ENCODE measurements around the gene COPS3. TPM values are rescaled to one million over a fixed set of nuclear protein-coding genes. Genes with fewer than 3 reads are reported as not detected.

Gene COPS3
- total RNA-seq, 2 experiments from 2014 or later = 103 to 104 TPM

DNA sequence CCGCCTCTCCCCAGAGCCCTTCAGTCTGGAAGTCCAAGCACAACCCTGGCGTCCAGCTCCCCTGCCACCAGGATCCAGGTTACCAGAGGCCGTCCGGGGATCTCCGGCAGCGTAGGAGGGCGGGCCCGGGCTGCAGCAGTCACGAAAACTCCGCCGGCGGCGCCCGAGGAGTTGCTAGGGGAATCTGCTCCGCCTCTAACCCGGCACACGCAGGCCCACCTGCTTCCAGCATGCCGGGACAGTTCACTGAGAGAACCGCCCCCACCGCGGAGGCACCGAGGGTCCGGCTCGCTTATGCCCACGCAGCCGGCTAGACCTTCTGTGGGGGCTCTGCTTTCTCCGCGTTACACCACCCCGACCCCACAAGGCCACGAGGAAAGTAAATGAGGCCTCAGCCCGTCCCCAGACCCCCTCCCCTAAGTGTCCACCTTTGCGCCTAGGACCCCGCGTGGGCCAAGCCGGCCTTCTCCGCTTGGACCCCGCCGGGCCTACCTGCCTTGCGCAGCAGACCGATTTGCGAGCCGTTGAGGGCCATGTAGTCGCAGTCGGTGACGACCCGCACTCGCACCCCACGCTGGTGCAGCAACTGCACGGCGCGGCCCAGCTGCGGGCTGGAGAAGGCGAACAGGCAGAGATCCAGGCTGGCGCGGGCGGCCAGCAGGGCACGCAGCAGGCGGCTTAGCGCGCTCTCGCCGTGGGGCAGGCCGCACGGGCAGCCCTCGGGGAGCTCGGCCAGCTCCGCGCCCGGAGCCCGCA, 75.5 kb downstream of the COPS3 start:
- DNase-seq = peak; percentile 82
- Mint-ChIP-seq H3K4me1 (ENCODE audit: low read depth) (peaks cover 27% of the 10 kb centered on the region), H3K36me3 (ENCODE audit: low read depth) (peaks cover 16% of the 10 kb centered on the region), H3K27me3 (ENCODE audit: low read depth) (no peaks in the 10 kb centered on the region), H3K9me3 (no peaks in the 10 kb centered on the region), H3K4me3 (peak overlapping the region; percentile 94), H3K27ac (peak overlapping the region; percentile 90)
- intact Hi-C loops (cut with micrococcal nuclease) = loop anchor here (1.0 to 2.0 kb wide), 5 partner anchors 26 to 75 kb away; partner anchors contain the start of genes COPS3 and FLCN
- CTCF ChIA-PET = interaction anchor here (1.6 kb wide), 1 partner anchor 28 kb away, joined by 4 read pairs; no protein-coding TSS in a partner anchor

- peak overlapping the region; percentile 94 for H3K4me3 Mint-ChIP-seq
- CTCF ChIA-PET = interaction anchor here (0.6 to 1.6 kb wide), 4 partner anchors 8 to 27 kb away, joined by 3 to 4 read pairs (median 4); no protein-coding TSS in a partner anchor
- peak overlapping the region; percentile 90 for H3K27ac Mint-ChIP-seq
- H3K4me1 Mint-ChIP-seq (ENCODE audit: low read depth) = peaks cover 27% of the 10 kb centered on the region
- peaks cover 16% of the 10 kb centered on the region for H3K36me3 Mint-ChIP-seq (ENCODE audit: low read depth)
- DNase-seq = no peak
- H3K9me3 Mint-ChIP-seq = no peaks in the 10 kb centered on the region
- intact Hi-C loops (cut with micrococcal nuclease) = loop anchor here (1.0 to 2.0 kb wide), 4 partner anchors 25 to 76 kb away; partner anchors contain the start of gene COPS3
- H3K27me3 Mint-ChIP-seq (ENCODE audit: low read depth) = no peaks in the 10 kb centered on the region
These were observed 76.3 kb downstream of the COPS3 start for GRCh38 chr17:17204635-17205231.

- no peaks in the 10 kb centered on the region for H3K27me3 Mint-ChIP-seq (ENCODE audit: low read depth)
- peaks cover 27% of the 10 kb centered on the region for H3K4me1 Mint-ChIP-seq (ENCODE audit: low read depth)
- no peaks in the 10 kb centered on the region for H3K9me3 Mint-ChIP-seq
- peak overlapping the region; percentile 94 for H3K4me3 Mint-ChIP-seq
- DNase-seq = no peak
- intact Hi-C loops (cut with micrococcal nuclease) = loop anchor here (2.0 kb wide), 2 partner anchors 49 to 77 kb away; partner anchors contain the start of gene COPS3
- no peak overlapping the region for H3K27ac Mint-ChIP-seq
- H3K36me3 Mint-ChIP-seq (ENCODE audit: low read depth) = peaks cover 16% of the 10 kb centered on the region
- CTCF ChIA-PET = interaction anchor here (0.6 to 0.7 kb wide), 2 partner anchors 8 to 15 kb away, joined by 3 to 4 read pairs; no protein-coding TSS in a partner anchor
These were observed 76.9 kb downstream of the COPS3 start for GRCh38 chr17:17204041-17204591.

DNA sequence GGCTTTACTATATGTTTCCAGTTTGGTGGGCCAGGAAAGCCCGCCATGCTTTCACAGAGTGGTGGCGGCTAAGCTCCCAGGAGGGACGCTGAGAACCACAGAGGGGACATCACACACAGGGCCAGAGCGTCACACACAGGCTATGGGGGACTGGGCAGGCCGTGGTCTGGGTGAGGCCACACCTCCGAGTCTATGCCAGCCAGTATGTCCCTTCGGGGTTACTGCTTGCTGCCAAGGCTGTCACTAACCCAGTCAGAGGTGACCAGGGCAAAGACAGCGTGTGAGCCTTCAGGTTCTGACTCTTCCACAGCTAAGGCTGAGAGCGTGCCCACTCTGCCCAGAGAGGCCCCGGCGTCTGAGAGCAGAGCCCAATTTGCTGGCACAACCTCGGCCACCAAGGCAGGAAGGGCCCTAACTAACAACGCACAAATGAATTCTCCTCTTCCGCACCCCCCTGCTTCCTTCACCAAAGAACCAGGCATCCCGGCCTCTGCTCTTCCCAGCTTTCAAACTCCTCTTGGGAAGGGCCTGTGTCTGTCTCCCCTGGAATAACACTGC, 77.8 kb downstream of the COPS3 start:
- peaks cover 27% of the 10 kb centered on the region for H3K4me1 Mint-ChIP-seq (ENCODE audit: low read depth)
- CTCF ChIA-PET = no interaction called here

DNA sequence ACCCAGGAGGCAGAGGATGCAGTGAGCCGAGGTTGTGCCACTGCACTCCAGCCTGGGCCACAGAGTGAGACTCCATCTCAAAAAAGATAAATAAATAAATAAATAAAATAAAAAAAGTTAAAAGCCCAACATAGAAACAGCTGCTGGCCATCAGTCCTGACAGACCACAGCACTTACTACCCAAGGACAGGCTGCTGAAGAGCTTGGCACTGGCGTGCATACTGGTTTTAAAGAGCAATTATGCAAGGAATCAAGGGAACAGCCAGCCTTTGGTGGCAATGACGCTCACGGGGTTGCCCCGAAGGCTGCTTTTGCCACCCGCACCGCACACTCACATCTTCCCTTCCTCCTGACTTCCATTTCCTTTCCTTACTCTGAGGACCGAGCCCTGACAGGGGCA, 79.1 kb downstream of the COPS3 start:
- H3K4me3 Mint-ChIP-seq = no peak overlapping the region
- CTCF ChIA-PET = no interaction called here
- no peak overlapping the region for H3K27ac Mint-ChIP-seq
- DNase-seq = no peak
- no peaks in the 10 kb centered on the region for H3K9me3 Mint-ChIP-seq
- no peaks in the 10 kb centered on the region for H3K27me3 Mint-ChIP-seq (ENCODE audit: low read depth)
- intact Hi-C loops (cut with micrococcal nuclease) = no loop called here
- H3K4me1 Mint-ChIP-seq (ENCODE audit: low read depth) = peaks cover 29% of the 10 kb centered on the region
- H3K36me3 Mint-ChIP-seq (ENCODE audit: low read depth) = peaks cover 16% of the 10 kb centered on the region

More for the DNA sequence above, 77.8 kb downstream of the COPS3 start:
- intact Hi-C loops (cut with micrococcal nuclease) = no loop called here
- Mint-ChIP-seq H3K27me3 (ENCODE audit: low read depth) (no peaks in the 10 kb centered on the region), H3K4me3 (no peak overlapping the region), H3K36me3 (ENCODE audit: low read depth) (peaks cover 16% of the 10 kb centered on the region), H3K27ac (no peak overlapping the region), H3K9me3 (no peaks in the 10 kb centered on the region)
- DNase-seq = no peak

DNA sequence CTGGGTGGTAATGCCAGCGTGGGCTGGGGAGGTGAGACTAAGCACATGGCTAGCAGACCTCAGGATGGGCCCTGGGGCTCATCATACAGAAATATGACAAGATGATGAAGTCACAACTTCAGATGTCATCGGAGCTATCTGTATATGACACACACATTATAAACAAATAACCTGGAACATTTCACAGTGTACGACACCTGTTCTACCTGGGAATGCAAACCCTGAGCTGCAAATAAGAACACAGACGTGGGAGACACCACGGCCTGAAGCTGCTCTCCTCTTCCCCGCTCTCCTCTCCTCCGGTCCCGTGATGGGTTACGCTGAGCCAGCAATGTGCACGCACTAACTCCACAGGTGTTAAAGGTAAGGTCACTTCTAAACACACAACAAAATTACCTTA, 79.8 kb downstream of the COPS3 start:
- CTCF ChIA-PET = interaction anchor here (0.7 to 1.5 kb wide), 2 partner anchors 35 to 56 kb away, joined by 4 read pairs; no protein-coding TSS in a partner anchor
- Mint-ChIP-seq H3K4me1 (ENCODE audit: low read depth) (peaks cover 24% of the 10 kb centered on the region), H3K36me3 (ENCODE audit: low read depth) (peaks cover 16% of the 10 kb centered on the region), H3K27me3 (ENCODE audit: low read depth) (no peaks in the 10 kb centered on the region), H3K27ac (no peak overlapping the region), H3K4me3 (no peak overlapping the region), H3K9me3 (no peaks in the 10 kb centered on the region)
- DNase-seq = no peak
- intact Hi-C loops (cut with micrococcal nuclease) = no loop called here

GRCh38 chr17:17200831-17201230, 80.2 kb downstream of the COPS3 start:
- no peak for DNase-seq
- Mint-ChIP-seq H3K4me3 (no peak overlapping the region), H3K36me3 (ENCODE audit: low read depth) (peaks cover 16% of the 10 kb centered on the region), H3K27ac (no peak overlapping the region), H3K27me3 (ENCODE audit: low read depth) (no peaks in the 10 kb centered on the region), H3K9me3 (no peaks in the 10 kb centered on the region), H3K4me1 (ENCODE audit: low read depth) (peaks cover 24% of the 10 kb centered on the region)
- CTCF ChIA-PET = interaction anchor here (0.7 to 1.5 kb wide), 2 partner anchors 35 to 56 kb away, joined by 4 read pairs; no protein-coding TSS in a partner anchor
- intact Hi-C loops (cut with micrococcal nuclease) = no loop called here

DNA sequence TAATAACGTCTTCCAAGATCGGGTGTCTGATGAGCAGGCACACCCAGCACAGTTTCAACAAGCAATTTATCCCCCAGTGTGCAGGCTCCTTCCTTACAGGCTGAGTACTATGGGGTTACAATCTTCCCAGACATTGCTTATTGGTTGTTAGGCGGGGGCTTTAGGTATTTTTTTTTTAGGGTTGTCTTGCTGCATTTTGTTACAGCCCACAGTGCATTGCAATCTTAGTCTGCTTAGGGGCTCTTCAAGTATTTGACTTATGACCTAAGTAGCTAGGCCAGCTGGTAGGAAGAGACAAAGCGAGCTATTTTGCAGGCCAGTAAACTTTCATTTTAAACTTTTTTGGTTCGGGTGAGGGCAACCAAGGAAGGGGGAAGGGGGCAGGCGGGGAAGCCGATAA, 80.7 kb downstream of the COPS3 start:
- H3K27ac Mint-ChIP-seq = no peak overlapping the region
- peaks cover 16% of the 10 kb centered on the region for H3K36me3 Mint-ChIP-seq (ENCODE audit: low read depth)
- no peak for DNase-seq
- H3K27me3 Mint-ChIP-seq (ENCODE audit: low read depth) = no peaks in the 10 kb centered on the region
- no peak overlapping the region for H3K4me3 Mint-ChIP-seq
- CTCF ChIA-PET = interaction anchor here (1.5 kb wide), 1 partner anchor 55 kb away, joined by 4 read pairs; no protein-coding TSS in a partner anchor
- no peaks in the 10 kb centered on the region for H3K9me3 Mint-ChIP-seq
- peaks cover 24% of the 10 kb centered on the region for H3K4me1 Mint-ChIP-seq (ENCODE audit: low read depth)
- intact Hi-C loops (cut with micrococcal nuclease) = no loop called here

DNA sequence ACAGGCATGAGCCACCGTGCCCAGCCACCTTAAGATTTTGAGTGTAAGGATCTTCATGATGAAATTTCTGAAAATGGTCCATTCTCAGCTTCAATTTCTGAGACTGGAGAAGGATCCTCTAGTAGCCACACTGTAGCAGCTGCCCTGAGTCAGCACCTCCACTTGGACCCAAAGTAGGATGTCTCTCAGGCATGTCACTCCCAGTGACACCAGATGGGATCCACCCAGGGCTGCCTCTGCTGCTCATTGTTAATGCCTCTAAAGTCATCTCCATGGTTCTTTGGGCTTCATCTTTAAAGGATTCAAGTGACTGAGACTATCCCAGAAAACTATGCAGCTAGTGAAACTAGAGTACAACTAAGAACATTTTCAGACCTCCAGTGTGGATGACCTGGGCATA, 82.8 kb downstream of the COPS3 start:
- no peak for DNase-seq
- CTCF ChIA-PET = interaction anchor here (1.5 kb wide), 1 partner anchor 9 kb away, joined by 10 read pairs; no protein-coding TSS in a partner anchor
- H3K27ac Mint-ChIP-seq = no peak overlapping the region
- H3K36me3 Mint-ChIP-seq (ENCODE audit: low read depth) = peaks cover 6% of the 10 kb centered on the region
- H3K4me1 Mint-ChIP-seq (ENCODE audit: low read depth) = peaks cover 5% of the 10 kb centered on the region
- no peaks in the 10 kb centered on the region for H3K9me3 Mint-ChIP-seq
- intact Hi-C loops (cut with micrococcal nuclease) = no loop called here
- H3K27me3 Mint-ChIP-seq (ENCODE audit: low read depth) = no peaks in the 10 kb centered on the region
- H3K4me3 Mint-ChIP-seq = no peak overlapping the region

- no peak for DNase-seq
- H3K4me1 Mint-ChIP-seq (ENCODE audit: low read depth) = peaks cover 2% of the 10 kb centered on the region
- peaks cover 2% of the 10 kb centered on the region for H3K36me3 Mint-ChIP-seq (ENCODE audit: low read depth)
- H3K4me3 Mint-ChIP-seq = no peak overlapping the region
- CTCF ChIA-PET = interaction anchor here (0.6 to 1.2 kb wide), 3 partner anchors 7 to 56 kb away, joined by 3 read pairs; no protein-coding TSS in a partner anchor
- H3K27me3 Mint-ChIP-seq (ENCODE audit: low read depth) = no peaks in the 10 kb centered on the region
- no peaks in the 10 kb centered on the region for H3K9me3 Mint-ChIP-seq
- intact Hi-C loops (cut with micrococcal nuclease) = no loop called here
- H3K27ac Mint-ChIP-seq = no peak overlapping the region
These were observed 84.3 kb downstream of the COPS3 start for GRCh38 chr17:17196776-17197175.

All from activated naive CD4-positive, alpha-beta T cell treated with anti-CD3 and anti-CD28 coated beads for 36 hours (primary cell).